Parathyroid adenoma (tissue), 2 donors: ENCODE data around the gene CAMKK2.
"Not testable (repeated sequence)": the region's sequence is repeated elsewhere in the genome, so short reads cannot be mapped to it uniquely, and the experiment has no call there.

Experiments
- H2AFZ ChIP-seq: fragments of 300-600 bp; sonication (generic); one replicate; pipeline ENCODE4 v1.7.0; 2017; ENCODE audit warnings: antibody characterized with exemption, mild to moderate bottlenecking
- H3K27ac ChIP-seq: fragments of 300-600 bp; sonication (generic); one replicate; pipeline ENCODE4 v1.7.0; 2017
- H3K27me3 ChIP-seq: fragments of 300-600 bp; sonication (generic); one replicate; pipeline ENCODE4 v1.7.0; 2017; ENCODE audit warnings: low read length; ENCODE audit not compliant: control insufficient read depth, insufficient read depth
- H3K36me3 ChIP-seq: fragments of 300-600 bp; sonication (generic); one replicate; pipeline ENCODE4 v1.7.0; 2017; ENCODE audit warnings: low read length; ENCODE audit not compliant: control insufficient read depth, insufficient read depth
- H3K4me1 ChIP-seq: fragments of 300-600 bp; sonication (generic); one replicate; pipeline ENCODE4 v1.7.0; 2017; ENCODE audit warnings: control low read depth
- H3K4me2 ChIP-seq: fragments of 300-600 bp; sonication (generic); one replicate; pipeline ENCODE4 v1.7.0; 2017; ENCODE audit warnings: low read length
- H3K4me3 ChIP-seq: fragments of 300-600 bp; sonication (generic); one replicate; pipeline ENCODE4 v1.7.0; 2017; ENCODE audit warnings: low read depth, low read length
- H3K79me2 ChIP-seq: fragments of 300-600 bp; sonication (generic); one replicate; pipeline ENCODE4 v1.7.0; 2017; ENCODE audit warnings: control low read depth
- H3K9ac ChIP-seq: fragments of 300-600 bp; sonication (generic); one replicate; pipeline ENCODE4 v1.7.0; 2017; ENCODE audit warnings: mild to moderate bottlenecking
- H3K9me3 ChIP-seq: fragments of 300-600 bp; sonication (generic); one replicate; pipeline ENCODE4 v1.7.0; 2017; ENCODE audit warnings: low read length; ENCODE audit not compliant: control insufficient read depth
- TF ChIP-seq, protein P1 (sequence below): fragments of 300-600 bp; sonication (generic); IDR thresholded peaks from one replicate; pipeline ENCODE4 v1.7.0; 2017; ENCODE audit warnings: antibody characterized with exemption, mild to moderate bottlenecking
- donor health status: primary hyperparathyroidism.

The CAMKK2 gene

DNA sequence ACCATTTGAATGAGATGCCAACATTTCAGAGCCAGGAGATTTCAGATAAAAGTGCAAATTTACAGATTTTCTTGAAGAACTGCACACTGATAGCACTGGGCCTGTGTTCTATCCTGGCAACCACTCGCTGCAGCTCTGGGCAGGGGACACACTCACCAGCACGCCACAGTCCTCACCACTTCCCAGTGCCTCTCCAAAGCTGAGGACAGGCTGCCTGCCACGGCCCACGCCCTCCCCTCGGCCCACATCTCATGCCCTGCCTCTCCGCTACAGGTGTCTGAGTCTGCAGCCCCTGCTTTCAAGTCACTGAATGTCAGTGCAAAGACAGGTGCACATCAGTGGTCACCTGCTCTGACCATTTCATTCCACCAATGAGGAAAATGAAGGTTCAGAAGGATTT is 12.7 kb downstream of the CAMKK2 start:
- Histone ChIP-seq H3K79me2 (peaks cover 22% of the 10 kb centered on the region), H3K4me2 (no peak overlapping the region), H3K4me1 (no peaks in the 10 kb centered on the region), H3K4me3 (no peak overlapping the region), H3K27me3 (no peaks in the 10 kb centered on the region), H3K27ac (no peak overlapping the region), H3K9me3 (no peaks in the 10 kb centered on the region), H3K36me3 (no peaks in the 10 kb centered on the region), H2AFZ (no peak overlapping the region), H3K9ac (no peak overlapping the region)
- TF ChIP-seq, protein P1, sequence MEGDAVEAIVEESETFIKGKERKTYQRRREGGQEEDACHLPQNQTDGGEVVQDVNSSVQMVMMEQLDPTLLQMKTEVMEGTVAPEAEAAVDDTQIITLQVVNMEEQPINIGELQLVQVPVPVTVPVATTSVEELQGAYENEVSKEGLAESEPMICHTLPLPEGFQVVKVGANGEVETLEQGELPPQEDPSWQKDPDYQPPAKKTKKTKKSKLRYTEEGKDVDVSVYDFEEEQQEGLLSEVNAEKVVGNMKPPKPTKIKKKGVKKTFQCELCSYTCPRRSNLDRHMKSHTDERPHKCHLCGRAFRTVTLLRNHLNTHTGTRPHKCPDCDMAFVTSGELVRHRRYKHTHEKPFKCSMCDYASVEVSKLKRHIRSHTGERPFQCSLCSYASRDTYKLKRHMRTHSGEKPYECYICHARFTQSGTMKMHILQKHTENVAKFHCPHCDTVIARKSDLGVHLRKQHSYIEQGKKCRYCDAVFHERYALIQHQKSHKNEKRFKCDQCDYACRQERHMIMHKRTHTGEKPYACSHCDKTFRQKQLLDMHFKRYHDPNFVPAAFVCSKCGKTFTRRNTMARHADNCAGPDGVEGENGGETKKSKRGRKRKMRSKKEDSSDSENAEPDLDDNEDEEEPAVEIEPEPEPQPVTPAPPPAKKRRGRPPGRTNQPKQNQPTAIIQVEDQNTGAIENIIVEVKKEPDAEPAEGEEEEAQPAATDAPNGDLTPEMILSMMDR = no peak

DNA sequence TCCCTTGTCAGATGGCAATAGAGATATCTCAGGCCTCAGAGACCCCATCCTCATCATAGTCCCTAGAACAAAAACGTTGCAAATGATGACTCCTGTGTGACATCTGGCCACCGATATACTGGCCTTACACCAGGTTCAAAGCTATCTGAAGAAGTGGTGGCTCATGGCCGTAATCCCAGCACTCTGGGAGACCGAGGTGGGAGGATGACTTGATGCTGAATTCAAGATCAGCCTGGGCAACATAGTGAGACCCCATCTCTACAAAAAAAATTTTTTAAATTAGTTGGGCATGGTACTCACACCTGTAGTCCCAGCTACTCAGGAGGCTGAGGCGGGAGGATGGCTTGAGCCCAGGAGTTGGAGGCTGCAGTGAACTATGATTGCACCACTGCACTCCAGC is 13.1 kb downstream of the CAMKK2 start:
- no peaks in the 10 kb centered on the region for H3K4me1 ChIP-seq
- no peaks in the 10 kb centered on the region for H3K27me3 ChIP-seq
- H3K27ac ChIP-seq = no peak overlapping the region
- H3K36me3 ChIP-seq = no peaks in the 10 kb centered on the region
- H3K4me2 ChIP-seq = no peak overlapping the region
- no peaks in the 10 kb centered on the region for H3K9me3 ChIP-seq
- no peak overlapping the region for H3K4me3 ChIP-seq
- no peak overlapping the region for H2AFZ ChIP-seq
- TF ChIP-seq, protein P1 = no peak
- H3K79me2 ChIP-seq = peaks cover 22% of the 10 kb centered on the region
- no peak overlapping the region for H3K9ac ChIP-seq

DNA sequence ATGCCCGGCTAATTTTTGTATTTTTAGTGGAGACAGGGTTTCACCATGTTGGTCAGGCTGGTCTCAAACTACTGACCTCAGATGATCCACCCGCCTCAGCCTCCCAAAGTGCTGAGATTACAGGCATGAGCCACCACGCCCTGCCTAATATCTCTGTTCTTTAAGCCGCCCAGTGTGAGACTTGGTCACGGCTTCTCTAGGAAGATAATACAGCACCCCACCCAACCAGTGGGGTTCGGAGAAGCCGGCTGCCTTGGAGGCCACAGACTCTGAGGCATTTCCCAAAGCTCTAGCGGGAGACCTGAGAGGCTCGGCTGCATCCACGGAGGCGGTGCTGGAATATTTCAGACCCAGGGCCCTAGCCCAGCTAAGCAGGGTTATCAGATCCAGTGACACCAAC is 13.6 kb downstream of the CAMKK2 start:
- not testable (repeated sequence) for H3K4me1 ChIP-seq, H3K36me3 ChIP-seq, H3K9me3 ChIP-seq, H3K27ac ChIP-seq, H2AFZ ChIP-seq, H3K4me3 ChIP-seq, H3K4me2 ChIP-seq, H3K27me3 ChIP-seq, H3K9ac ChIP-seq
- peaks cover 22% of the 10 kb centered on the region for H3K79me2 ChIP-seq

DNA sequence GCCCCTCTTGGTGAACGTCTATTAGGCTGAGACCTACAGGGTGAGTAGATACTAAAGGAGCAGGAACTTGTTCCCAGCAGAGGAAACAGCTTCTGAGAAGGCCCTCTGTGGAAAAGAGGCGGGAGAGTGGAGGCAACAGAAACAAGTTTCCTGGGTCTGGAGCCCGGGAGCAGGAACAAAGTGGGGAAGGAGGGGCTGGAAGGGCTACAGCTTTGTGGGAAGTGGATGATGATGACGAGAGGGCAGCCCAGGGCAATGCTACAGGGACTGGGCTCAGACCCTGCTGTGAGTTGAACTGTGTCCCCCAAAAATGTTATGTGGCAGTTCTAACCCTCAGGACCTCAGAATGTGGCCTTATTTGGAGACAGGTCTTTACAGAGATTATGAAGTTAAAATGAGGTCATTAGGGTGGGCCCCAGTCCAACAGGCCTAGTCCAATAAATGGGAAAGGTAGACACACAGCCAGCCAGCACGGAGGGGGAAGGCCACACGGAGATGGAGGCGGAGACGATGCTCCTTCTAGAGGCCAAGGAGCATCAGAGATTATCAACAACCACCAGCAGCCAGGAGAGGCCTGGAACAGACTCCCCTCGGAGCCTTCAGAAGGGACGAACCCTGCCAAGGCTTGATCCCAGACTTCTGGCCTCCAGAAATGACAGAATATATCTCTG is 14.3 kb downstream of the CAMKK2 start:
- no peaks in the 10 kb centered on the region for H3K36me3 ChIP-seq
- no peak overlapping the region for H3K9ac ChIP-seq
- TF ChIP-seq, protein P1 = no peak
- H3K27me3 ChIP-seq = no peaks in the 10 kb centered on the region
- H3K79me2 ChIP-seq = peaks cover 22% of the 10 kb centered on the region
- H3K9me3 ChIP-seq = no peaks in the 10 kb centered on the region
- H3K4me2 ChIP-seq = no peak overlapping the region
- H2AFZ ChIP-seq = no peak overlapping the region
- H3K4me1 ChIP-seq = no peaks in the 10 kb centered on the region
- no peak overlapping the region for H3K27ac ChIP-seq
- H3K4me3 ChIP-seq = no peak overlapping the region

DNA sequence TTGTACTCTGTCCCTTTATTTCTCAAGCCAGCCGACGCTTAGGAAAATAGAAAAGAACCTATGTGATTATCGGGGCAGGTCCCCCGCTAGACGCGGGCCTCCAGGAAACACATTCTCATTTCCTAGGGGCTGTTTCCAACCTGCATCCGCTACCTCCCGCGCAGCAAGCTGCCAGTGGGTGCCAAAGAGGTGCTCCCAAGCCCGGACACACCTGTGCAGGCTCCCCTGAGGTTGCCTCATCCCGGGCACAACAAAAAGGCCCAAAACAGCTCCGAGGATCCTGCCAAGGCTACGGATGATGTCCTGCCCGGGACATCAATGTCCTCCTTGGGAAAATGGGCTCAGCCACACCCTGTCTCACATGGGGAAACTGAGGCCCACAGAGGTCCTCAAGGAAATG is 15.4 kb downstream of the CAMKK2 start:
- H3K36me3 ChIP-seq, H3K4me2 ChIP-seq, H3K4me1 ChIP-seq, H3K9me3 ChIP-seq, H3K9ac ChIP-seq, H3K27ac ChIP-seq, H3K27me3 ChIP-seq, H2AFZ ChIP-seq, H3K4me3 ChIP-seq: not testable (repeated sequence)
- peaks cover 13% of the 10 kb centered on the region for H3K79me2 ChIP-seq

DNA sequence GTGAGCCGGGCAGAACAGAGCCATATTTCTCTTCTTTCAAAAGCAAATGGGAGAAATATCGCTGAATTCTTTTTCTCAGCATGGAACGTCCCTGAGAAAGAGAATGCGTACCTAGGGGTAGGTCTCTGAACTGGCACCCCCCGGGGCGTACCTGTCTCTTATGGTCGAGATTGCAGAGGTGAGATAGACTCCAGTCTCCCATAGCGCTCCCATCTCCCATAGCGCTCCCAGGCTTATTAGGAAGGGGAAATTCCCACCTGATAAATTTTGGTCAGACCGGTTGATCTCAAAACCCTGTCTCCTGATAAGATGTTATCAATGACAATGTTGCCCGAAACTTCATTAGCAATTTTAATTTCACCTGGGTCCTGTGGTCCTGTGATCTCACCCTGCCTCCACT is 16.0 kb downstream of the CAMKK2 start:
- not testable (repeated sequence) for H3K36me3 ChIP-seq, H3K9ac ChIP-seq, H3K27me3 ChIP-seq, H3K9me3 ChIP-seq, H3K79me2 ChIP-seq, H3K27ac ChIP-seq, H3K4me3 ChIP-seq, H3K4me2 ChIP-seq, H2AFZ ChIP-seq, H3K4me1 ChIP-seq
